ENCODE data around the gene ANKRD11. TPM values are rescaled to one million over a fixed set of nuclear protein-coding genes. Genes with fewer than 3 reads are reported as not detected.
"Not testable (repeated sequence)": the region's sequence is repeated elsewhere in the genome, so short reads cannot be mapped to it uniquely, and the experiment has no call there.

The ANKRD11 gene
- total RNA-seq, 2 experiments from 2014 or later, result 184 to 235 TPM

GRCh38 chr16:89275837-89276720 lies 214.3 kb downstream of the ANKRD11 start:
- Mint-ChIP-seq H3K36me3 (peaks cover 30% of the 10 kb centered on the region), H3K27me3 (no peaks in the 10 kb centered on the region), H3K4me3 (no peak overlapping the region), H3K27ac (no peak overlapping the region), H3K4me1 (no peaks in the 10 kb centered on the region), H3K9me3 (ENCODE audit: low read depth) (no peaks in the 10 kb centered on the region)
- CTCF ChIA-PET, result interaction anchor here (1.0 kb wide), 1 partner anchor 13 kb away, joined by 3 read pairs; no protein-coding TSS in a partner anchor
- no peak for DNase-seq
- no peak for ATAC-seq

GRCh38 chr16:89275284-89275584 lies 215.1 kb downstream of the ANKRD11 start:
- CTCF ChIA-PET, result no interaction called here
- Mint-ChIP-seq H3K9me3 (ENCODE audit: low read depth) (no peaks in the 10 kb centered on the region), H3K27me3 (no peaks in the 10 kb centered on the region), H3K36me3 (peaks cover 34% of the 10 kb centered on the region), H3K4me1 (no peaks in the 10 kb centered on the region), H3K4me3 (no peak overlapping the region), H3K27ac (no peak overlapping the region)
- ATAC-seq (no peak), DNase-seq (no peak)

GRCh38 chr16:89274561-89275283 lies 215.6 kb downstream of the ANKRD11 start:
- Mint-ChIP-seq H3K9me3 (ENCODE audit: low read depth) (no peaks in the 10 kb centered on the region), H3K27me3 (no peaks in the 10 kb centered on the region), H3K36me3 (peaks cover 37% of the 10 kb centered on the region), H3K27ac (no peak overlapping the region), H3K4me1 (no peaks in the 10 kb centered on the region), H3K4me3 (no peak overlapping the region)
- CTCF ChIA-PET, result interaction anchor here (1.4 kb wide), 1 partner anchor 13 kb away, joined by 3 read pairs; no protein-coding TSS in a partner anchor
- no peak for DNase-seq
- ATAC-seq, result no peak

GRCh38 chr16:89273741-89274472 lies 216.5 kb downstream of the ANKRD11 start:
- no peak for DNase-seq
- CTCF ChIA-PET, result interaction anchor here (1.4 kb wide), 1 partner anchor 12 kb away, joined by 3 read pairs; no protein-coding TSS in a partner anchor
- H3K27me3 Mint-ChIP-seq, result no peaks in the 10 kb centered on the region
- no peaks in the 10 kb centered on the region for H3K4me1 Mint-ChIP-seq
- no peak for ATAC-seq
- H3K36me3 Mint-ChIP-seq, result peaks cover 43% of the 10 kb centered on the region
- H3K9me3 Mint-ChIP-seq (ENCODE audit: low read depth), result no peaks in the 10 kb centered on the region
- H3K4me3 Mint-ChIP-seq, result no peak overlapping the region
- no peak overlapping the region for H3K27ac Mint-ChIP-seq

- Mint-ChIP-seq H3K4me1 (no peaks in the 10 kb centered on the region), H3K9me3 (ENCODE audit: low read depth) (no peaks in the 10 kb centered on the region), H3K27me3 (no peaks in the 10 kb centered on the region), H3K4me3 (no peak overlapping the region), H3K36me3 (peaks cover 45% of the 10 kb centered on the region), H3K27ac (no peak overlapping the region)
- CTCF ChIA-PET, result no interaction called here
- ATAC-seq (no peak), DNase-seq (no peak)
Measured at GRCh38 chr16:89272631-89273030, 217.7 kb downstream of the ANKRD11 start.

GRCh38 chr16:89270666-89271345 lies 219.6 kb downstream of the ANKRD11 start:
- Mint-ChIP-seq H3K27ac (no peak overlapping the region), H3K4me3 (no peak overlapping the region), H3K27me3 (no peaks in the 10 kb centered on the region), H3K36me3 (peaks cover 50% of the 10 kb centered on the region), H3K4me1 (no peaks in the 10 kb centered on the region), H3K9me3 (ENCODE audit: low read depth) (no peaks in the 10 kb centered on the region)
- ATAC-seq (no peak), DNase-seq (no peak)
- CTCF ChIA-PET, result no interaction called here

- Mint-ChIP-seq H3K27ac (no peak overlapping the region), H3K36me3 (peaks cover 50% of the 10 kb centered on the region), H3K4me1 (no peaks in the 10 kb centered on the region), H3K27me3 (no peaks in the 10 kb centered on the region), H3K4me3 (no peak overlapping the region), H3K9me3 (ENCODE audit: low read depth) (no peaks in the 10 kb centered on the region)
- DNase-seq (no peak), ATAC-seq (no peak)
- CTCF ChIA-PET, result interaction anchor here (1.1 to 1.5 kb wide), 2 partner anchors 18 to 24 kb away, joined by 3 to 4 read pairs; no protein-coding TSS in a partner anchor
Measured at GRCh38 chr16:89269805-89270665, 220.3 kb downstream of the ANKRD11 start.

GRCh38 chr16:89268987-89269735 lies 221.2 kb downstream of the ANKRD11 start:
- CTCF ChIA-PET, result interaction anchor here (0.5 to 1.5 kb wide), 3 partner anchors 19 to 977 kb away, joined by 3 to 5 read pairs (median 4); no protein-coding TSS in a partner anchor
- H3K27me3 Mint-ChIP-seq, result no peaks in the 10 kb centered on the region
- no peak for DNase-seq
- ATAC-seq, result no peak
- no peaks in the 10 kb centered on the region for H3K4me1 Mint-ChIP-seq
- H3K36me3 Mint-ChIP-seq, result peaks cover 50% of the 10 kb centered on the region
- H3K4me3 Mint-ChIP-seq, result no peak overlapping the region
- H3K9me3 Mint-ChIP-seq (ENCODE audit: low read depth), result no peaks in the 10 kb centered on the region
- no peak overlapping the region for H3K27ac Mint-ChIP-seq

GRCh38 chr16:89268585-89268984 lies 221.8 kb downstream of the ANKRD11 start:
- DNase-seq (no peak), ATAC-seq (no peak)
- H3K36me3 Mint-ChIP-seq, result peaks cover 48% of the 10 kb centered on the region
- H3K9me3 Mint-ChIP-seq (ENCODE audit: low read depth), result no peaks in the 10 kb centered on the region
- CTCF ChIA-PET, result interaction anchor here (0.5 to 1.5 kb wide), 2 partner anchors 19 to 976 kb away, joined by 4 to 5 read pairs; no protein-coding TSS in a partner anchor
- no peak overlapping the region for H3K27ac Mint-ChIP-seq
- no peak overlapping the region for H3K4me3 Mint-ChIP-seq
- H3K4me1 Mint-ChIP-seq, result no peaks in the 10 kb centered on the region
- H3K27me3 Mint-ChIP-seq, result no peaks in the 10 kb centered on the region

- DNase-seq; CTCF ChIA-PET; H3K27ac Mint-ChIP-seq; H3K27me3 Mint-ChIP-seq; ATAC-seq; H3K4me3 Mint-ChIP-seq; H3K9me3 Mint-ChIP-seq (ENCODE audit: low read depth); H3K4me1 Mint-ChIP-seq: not testable (repeated sequence)
- H3K36me3 Mint-ChIP-seq, result peaks cover 39% of the 10 kb centered on the region
Measured at GRCh38 chr16:89267746-89268145, 222.6 kb downstream of the ANKRD11 start.

- Mint-ChIP-seq H3K36me3 (peaks cover 31% of the 10 kb centered on the region), H3K4me1 (peaks cover 4% of the 10 kb centered on the region), H3K4me3 (no peak overlapping the region), H3K9me3 (ENCODE audit: low read depth) (no peaks in the 10 kb centered on the region), H3K27ac (no peak overlapping the region), H3K27me3 (no peaks in the 10 kb centered on the region)
- CTCF ChIA-PET, result interaction anchor here (1.1 to 1.3 kb wide), 2 partner anchors 22 to 30 kb away, joined by 3 to 4 read pairs; no protein-coding TSS in a partner anchor
- ATAC-seq (no peak), DNase-seq (no peak)
Measured at GRCh38 chr16:89266521-89267134, 223.7 kb downstream of the ANKRD11 start.
